ENCODE measurements around the gene GCN1.

The GCN1 gene

DNA sequence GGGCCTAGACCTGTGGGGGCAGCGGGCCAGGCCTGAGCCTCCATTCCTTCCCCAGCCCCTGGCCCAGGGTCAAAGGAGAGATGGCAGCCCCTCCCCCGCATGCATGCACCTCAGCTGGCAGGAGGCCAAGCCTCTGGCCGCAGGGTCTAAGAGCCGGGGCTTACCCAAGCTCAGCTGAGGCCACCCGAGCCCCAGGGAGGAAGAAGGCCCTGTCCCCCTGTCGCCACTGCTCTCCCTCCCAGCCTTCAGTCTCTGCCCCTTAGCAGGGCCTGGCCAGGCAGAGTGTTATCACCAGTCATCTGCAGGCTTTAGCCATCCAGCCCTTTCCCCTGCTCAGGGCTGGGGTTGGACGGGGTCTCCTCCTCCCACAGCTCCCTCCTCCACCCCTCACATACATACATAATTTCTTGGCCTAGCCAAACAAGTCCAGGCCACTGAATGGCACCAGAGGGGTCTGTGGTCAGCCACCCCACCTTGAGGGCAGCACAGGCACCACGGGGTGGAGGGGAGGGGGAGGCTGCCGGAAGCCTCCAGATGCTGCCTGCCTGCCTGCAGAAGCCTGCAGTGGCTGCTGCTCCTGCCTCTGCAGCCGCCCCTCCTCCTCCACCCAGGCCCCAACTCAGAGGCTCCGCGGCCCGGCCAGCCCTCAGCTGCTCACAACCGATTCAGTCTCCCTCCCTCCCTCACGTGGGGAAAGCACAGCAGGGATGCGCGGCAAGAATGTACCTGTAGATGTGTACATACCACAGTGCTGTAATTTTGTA is 100.7 kb downstream of the GCN1 start:
- Histone ChIP-seq H3K9ac (ENCODE audit: low read length) (no peak overlapping the region), H3K4me3 (ENCODE audit: low read length) (no peak overlapping the region), H3K36me3 (ENCODE audit: control insufficient read depth, insufficient read depth, low read length, severe bottlenecking) (peaks cover 42% of the 10 kb centered on the region), H3K4me1 (ENCODE audit: control insufficient read depth, insufficient read depth, low read length) (no peaks in the 10 kb centered on the region), H3K27me3 (replicated peaks; ENCODE audit: control insufficient read depth, insufficient read depth, low read length) (no peaks in the 10 kb centered on the region), H3K9me3 (ENCODE audit: control insufficient read depth, low read length) (no peaks in the 10 kb centered on the region)
- DNase-seq (ENCODE audit: low read depth) = no peak

DNA sequence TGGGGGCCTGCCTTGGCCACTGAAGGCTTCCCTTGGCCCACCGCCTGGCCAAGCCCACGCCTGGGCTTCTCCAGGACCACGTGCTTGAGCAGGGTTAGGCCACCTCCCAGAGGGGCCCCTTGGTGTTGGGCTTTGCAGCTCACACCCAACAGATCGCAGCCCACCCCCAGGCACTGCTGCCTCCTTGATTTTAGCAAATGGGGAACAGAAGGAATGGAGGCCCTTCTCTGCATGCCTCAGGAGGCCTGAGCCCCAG is 101.3 kb downstream of the GCN1 start:
- Histone ChIP-seq H3K27me3 (replicated peaks; ENCODE audit: control insufficient read depth, insufficient read depth, low read length) (no peaks in the 10 kb centered on the region), H3K4me1 (ENCODE audit: control insufficient read depth, insufficient read depth, low read length) (no peaks in the 10 kb centered on the region), H3K36me3 (ENCODE audit: control insufficient read depth, insufficient read depth, low read length, severe bottlenecking) (peaks cover 37% of the 10 kb centered on the region), H3K9me3 (ENCODE audit: control insufficient read depth, low read length) (no peaks in the 10 kb centered on the region), H3K4me3 (ENCODE audit: low read length) (no peak overlapping the region), H3K9ac (ENCODE audit: low read length) (no peak overlapping the region)
- DNase-seq (ENCODE audit: low read depth) = no peak

DNA sequence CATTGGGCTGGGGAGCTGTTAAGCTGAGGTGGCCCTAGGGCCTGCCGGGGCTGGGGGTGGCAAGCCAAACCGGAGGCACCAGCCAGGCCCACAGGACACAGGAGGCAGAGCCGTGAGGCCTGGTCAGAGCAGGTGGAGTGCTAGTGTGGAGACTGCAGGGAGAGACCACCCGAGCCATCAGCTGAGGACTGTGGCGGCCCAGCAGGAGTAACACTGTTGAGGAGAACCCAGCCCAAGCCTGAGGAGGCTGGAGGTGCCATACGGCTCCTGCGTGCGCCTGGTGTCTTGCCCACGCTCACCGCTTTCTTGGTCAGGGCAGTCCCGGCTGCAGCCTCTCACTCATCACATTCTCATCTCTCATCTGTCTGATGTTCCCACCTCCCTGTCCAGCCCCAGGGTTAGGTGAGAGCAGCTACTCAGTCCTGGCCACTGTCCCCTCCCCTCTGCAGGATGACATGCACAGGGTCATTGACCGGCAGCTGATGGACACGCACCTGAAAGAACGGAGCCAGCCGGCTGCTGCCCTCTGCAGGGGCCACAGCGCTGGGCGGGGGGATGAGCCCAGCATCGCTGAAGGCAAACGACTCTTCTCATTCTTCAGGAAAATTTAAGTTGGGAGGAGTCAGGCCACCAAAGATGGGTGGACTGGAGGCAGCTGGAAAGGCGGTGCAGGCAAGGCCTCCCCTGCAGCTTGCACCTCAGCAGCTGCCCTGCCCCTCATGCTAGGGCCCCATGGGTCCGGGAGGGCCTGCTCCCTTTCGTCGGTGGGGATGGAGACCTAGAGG is 101.8 kb downstream of the GCN1 start:
- no peak for DNase-seq (ENCODE audit: low read depth)
- H3K4me1 ChIP-seq (ENCODE audit: control insufficient read depth, insufficient read depth, low read length) = peaks cover under 1% of the 10 kb centered on the region
- no peak overlapping the region for H3K9ac ChIP-seq (ENCODE audit: low read length)
- H3K27me3 ChIP-seq (replicated peaks; ENCODE audit: control insufficient read depth, insufficient read depth, low read length) = no peaks in the 10 kb centered on the region
- H3K4me3 ChIP-seq (ENCODE audit: low read length) = no peak overlapping the region
- no peaks in the 10 kb centered on the region for H3K9me3 ChIP-seq (ENCODE audit: control insufficient read depth, low read length)
- H3K36me3 ChIP-seq (ENCODE audit: control insufficient read depth, insufficient read depth, low read length, severe bottlenecking) = peaks cover 34% of the 10 kb centered on the region

DNA sequence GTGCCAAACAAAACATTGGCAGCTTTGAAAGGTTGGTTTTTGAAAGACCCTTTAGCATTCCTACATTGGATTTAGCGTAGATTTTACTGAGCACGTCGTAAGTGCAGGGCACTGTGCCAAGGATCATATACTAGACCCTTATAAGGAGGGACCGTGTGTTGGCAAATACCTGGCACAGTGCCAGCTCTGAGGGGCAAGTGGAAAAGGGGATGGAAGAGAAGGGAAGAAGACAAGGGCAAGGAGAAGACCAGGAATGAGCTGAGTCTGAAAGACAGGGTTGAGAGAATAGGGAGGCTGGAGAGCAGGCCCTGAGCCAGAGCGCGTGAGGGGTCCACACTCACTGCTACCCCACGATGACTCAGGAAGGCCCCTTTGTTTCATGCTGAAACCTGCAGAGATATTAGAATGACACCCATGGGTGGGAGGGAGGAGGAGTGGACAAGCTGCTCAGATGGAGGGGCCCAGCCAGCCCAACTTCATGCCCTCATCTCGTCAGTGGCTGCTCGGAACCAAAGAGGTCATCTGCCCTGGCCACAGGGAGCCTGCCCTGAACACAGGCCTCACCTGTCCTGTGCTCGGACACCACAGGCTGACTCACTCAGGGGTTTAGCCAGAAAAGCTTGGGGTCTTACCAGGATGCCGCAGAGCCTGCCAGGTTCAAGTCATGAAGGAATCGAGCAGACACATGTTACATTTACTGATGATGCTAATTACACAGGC is 103.0 kb downstream of the GCN1 start:
- Histone ChIP-seq H3K9me3 (ENCODE audit: control insufficient read depth, low read length) (no peaks in the 10 kb centered on the region), H3K4me1 (ENCODE audit: control insufficient read depth, insufficient read depth, low read length) (peaks cover 7% of the 10 kb centered on the region), H3K27me3 (replicated peaks; ENCODE audit: control insufficient read depth, insufficient read depth, low read length) (no peaks in the 10 kb centered on the region), H3K9ac (ENCODE audit: low read length) (no peak overlapping the region), H3K36me3 (ENCODE audit: control insufficient read depth, insufficient read depth, low read length, severe bottlenecking) (peaks cover 22% of the 10 kb centered on the region), H3K4me3 (ENCODE audit: low read length) (no peak overlapping the region)
- peak; percentile 22 for DNase-seq (ENCODE audit: low read depth)

DNA sequence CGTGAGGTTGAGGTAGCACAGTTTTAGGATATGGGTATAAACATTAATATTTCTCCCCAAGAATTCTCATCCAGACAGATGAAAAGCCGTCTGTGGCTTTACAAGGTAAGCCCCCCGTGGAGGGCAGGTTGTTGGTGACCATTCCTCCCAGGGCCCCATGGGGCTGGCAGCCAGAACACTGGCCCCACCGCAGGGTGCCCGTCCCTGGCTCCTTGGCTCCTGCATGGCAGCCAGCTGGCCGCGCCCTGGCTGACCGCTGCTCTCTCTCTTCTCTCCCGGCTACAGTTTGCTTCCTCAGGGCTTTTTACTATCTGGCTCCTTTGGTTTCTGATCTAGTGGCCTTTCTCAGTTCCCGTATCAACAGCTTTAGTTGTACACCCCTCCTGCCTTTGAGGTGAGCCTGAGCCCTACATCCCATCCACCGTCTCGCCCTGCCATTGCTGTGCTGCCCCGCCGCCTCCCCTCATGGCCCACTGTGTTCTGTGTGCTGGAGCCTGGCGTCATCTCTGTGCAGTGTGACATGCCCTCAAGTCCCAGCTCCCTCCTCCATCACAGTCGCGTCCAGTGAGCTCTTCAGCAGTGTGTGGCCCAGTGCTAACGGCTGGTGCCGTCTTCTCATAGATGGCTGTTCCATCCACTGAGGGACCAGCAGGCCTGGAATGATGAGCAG is 103.8 kb downstream of the GCN1 start:
- Histone ChIP-seq H3K9ac (ENCODE audit: low read length) (no peak overlapping the region), H3K27me3 (replicated peaks; ENCODE audit: control insufficient read depth, insufficient read depth, low read length) (no peaks in the 10 kb centered on the region), H3K4me3 (ENCODE audit: low read length) (no peak overlapping the region), H3K9me3 (ENCODE audit: control insufficient read depth, low read length) (no peaks in the 10 kb centered on the region), H3K36me3 (ENCODE audit: control insufficient read depth, insufficient read depth, low read length, severe bottlenecking) (peaks cover 14% of the 10 kb centered on the region), H3K4me1 (ENCODE audit: control insufficient read depth, insufficient read depth, low read length) (peaks cover 9% of the 10 kb centered on the region)
- DNase-seq (ENCODE audit: low read depth) = no peak

DNA sequence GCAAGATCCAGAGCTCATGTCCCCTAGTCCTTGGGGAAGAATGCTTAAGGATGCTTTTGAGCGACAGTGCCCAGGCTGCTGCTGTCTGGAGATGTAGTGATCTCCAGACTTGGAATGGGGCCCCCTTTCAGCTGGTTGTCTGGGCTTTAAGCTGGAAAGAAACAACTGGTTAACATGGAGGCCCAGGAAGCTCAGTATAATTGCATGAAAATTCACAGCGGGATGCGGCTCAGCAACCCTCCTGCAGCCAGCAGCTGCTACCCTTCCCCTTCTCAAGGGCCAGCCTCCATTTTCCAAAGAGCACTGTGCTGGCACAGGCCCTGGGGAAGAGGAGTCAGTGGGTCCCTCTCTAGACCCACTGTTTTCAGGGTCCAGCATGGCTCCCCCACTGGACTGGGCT is 104.3 kb downstream of the GCN1 start:
- DNase-seq (ENCODE audit: low read depth) = no peak
- peaks cover 12% of the 10 kb centered on the region for H3K36me3 ChIP-seq (ENCODE audit: control insufficient read depth, insufficient read depth, low read length, severe bottlenecking)
- H3K27me3 ChIP-seq (replicated peaks; ENCODE audit: control insufficient read depth, insufficient read depth, low read length) = no peaks in the 10 kb centered on the region
- H3K9ac ChIP-seq (ENCODE audit: low read length) = no peak overlapping the region
- H3K4me3 ChIP-seq (ENCODE audit: low read length) = no peak overlapping the region
- no peaks in the 10 kb centered on the region for H3K9me3 ChIP-seq (ENCODE audit: control insufficient read depth, low read length)
- peaks cover 9% of the 10 kb centered on the region for H3K4me1 ChIP-seq (ENCODE audit: control insufficient read depth, insufficient read depth, low read length)

DNA sequence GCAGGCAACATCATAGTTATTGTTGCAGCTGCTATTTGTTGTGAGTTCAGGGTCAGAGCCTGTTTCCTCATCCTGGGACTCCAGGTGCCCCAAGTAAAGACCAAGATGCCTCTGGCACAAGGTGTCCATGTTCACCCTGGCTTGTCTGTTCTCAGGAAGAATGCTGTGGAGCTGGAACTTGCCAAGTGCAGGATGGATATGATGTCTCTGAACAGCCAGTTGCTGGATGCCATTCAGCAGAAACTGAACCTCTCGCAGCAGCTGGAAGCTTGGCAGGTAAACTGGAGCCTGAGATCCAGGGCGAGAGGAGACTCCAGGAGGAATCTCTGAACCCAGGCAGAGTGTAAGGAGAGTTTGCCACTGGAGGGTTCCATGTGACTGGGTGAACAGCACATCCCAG is 104.7 kb downstream of the GCN1 start:
- no peak for DNase-seq (ENCODE audit: low read depth)
- H3K36me3 ChIP-seq (ENCODE audit: control insufficient read depth, insufficient read depth, low read length, severe bottlenecking) = peaks cover 9% of the 10 kb centered on the region
- peaks cover 9% of the 10 kb centered on the region for H3K4me1 ChIP-seq (ENCODE audit: control insufficient read depth, insufficient read depth, low read length)
- no peaks in the 10 kb centered on the region for H3K27me3 ChIP-seq (replicated peaks; ENCODE audit: control insufficient read depth, insufficient read depth, low read length)
- no peaks in the 10 kb centered on the region for H3K9me3 ChIP-seq (ENCODE audit: control insufficient read depth, low read length)
- H3K4me3 ChIP-seq (ENCODE audit: low read length) = no peak overlapping the region
- H3K9ac ChIP-seq (ENCODE audit: low read length) = no peak overlapping the region

DNA sequence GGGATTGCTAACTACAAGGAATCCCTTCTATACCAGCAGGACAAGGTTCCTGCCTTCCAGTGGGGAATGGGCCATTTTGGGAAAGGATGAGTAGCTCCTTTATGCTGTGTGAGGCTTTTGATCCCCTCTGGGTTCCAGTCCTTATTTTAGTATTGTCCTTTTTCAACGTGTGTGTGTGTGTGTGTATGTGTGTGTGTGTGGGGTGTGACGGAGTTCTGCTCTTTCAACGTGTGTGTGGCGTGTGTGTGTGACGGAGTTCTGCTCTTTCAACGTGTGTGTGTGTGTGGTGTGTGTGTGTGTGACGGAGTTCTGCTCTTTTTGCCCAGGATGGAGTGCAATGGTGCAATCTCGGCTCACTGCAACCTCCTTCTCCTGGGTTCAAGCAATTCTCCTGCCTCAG is 105.4 kb downstream of the GCN1 start:
- Histone ChIP-seq H3K36me3 (ENCODE audit: control insufficient read depth, insufficient read depth, low read length, severe bottlenecking) (peaks cover 4% of the 10 kb centered on the region), H3K9ac (ENCODE audit: low read length) (no peak overlapping the region), H3K27me3 (replicated peaks; ENCODE audit: control insufficient read depth, insufficient read depth, low read length) (no peaks in the 10 kb centered on the region), H3K4me3 (ENCODE audit: low read length) (no peak overlapping the region), H3K4me1 (ENCODE audit: control insufficient read depth, insufficient read depth, low read length) (peaks cover 9% of the 10 kb centered on the region), H3K9me3 (ENCODE audit: control insufficient read depth, low read length) (no peaks in the 10 kb centered on the region)
- no peak for DNase-seq (ENCODE audit: low read depth)

DNA sequence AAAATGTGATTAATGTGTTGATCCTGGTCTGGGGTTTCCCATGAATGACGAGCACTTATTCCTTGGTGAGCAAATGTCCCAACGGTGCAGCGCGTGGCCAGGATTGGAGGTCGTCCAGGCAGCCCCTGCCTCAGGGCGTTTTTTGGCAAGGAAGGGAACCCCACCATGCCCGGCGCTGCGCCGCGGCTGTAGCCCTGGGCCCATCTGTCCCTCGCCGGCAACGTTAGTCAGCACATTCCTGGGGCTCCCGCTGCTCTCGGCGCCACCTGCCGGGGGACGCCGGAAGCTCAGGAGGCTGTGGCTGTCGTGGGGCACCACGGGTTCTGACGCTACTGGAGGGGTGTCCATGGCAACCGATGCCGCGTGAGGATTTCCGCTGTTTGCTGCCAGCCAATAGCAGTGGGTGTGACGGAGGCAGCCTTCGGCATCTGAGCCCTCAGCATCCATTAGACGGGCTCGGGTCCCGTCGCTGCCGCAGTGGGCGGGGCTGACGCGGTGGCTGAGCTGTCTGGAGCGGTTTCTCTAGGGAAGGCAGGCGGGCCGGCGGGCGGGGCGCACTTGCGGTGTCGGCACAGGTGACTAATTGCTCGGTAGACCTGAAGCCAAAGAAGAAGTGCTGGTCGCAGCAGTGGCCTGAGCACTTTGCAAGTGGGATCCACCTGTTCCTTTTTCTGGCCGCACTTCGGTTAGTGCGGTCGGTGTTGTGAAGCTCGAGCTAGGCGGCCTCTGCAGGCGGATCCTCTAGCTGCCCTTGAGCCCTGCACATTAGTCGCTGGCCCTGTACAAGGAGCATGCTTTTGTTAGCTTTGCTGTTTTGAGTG is 107.5 kb downstream of the GCN1 start:
- Histone ChIP-seq H3K4me3 (ENCODE audit: low read length) (peak overlapping the region; percentile 75), H3K9ac (ENCODE audit: low read length) (peak overlapping the region; percentile 83), H3K4me1 (ENCODE audit: control insufficient read depth, insufficient read depth, low read length) (peaks cover 9% of the 10 kb centered on the region), H3K9me3 (ENCODE audit: control insufficient read depth, low read length) (no peaks in the 10 kb centered on the region), H3K27me3 (replicated peaks; ENCODE audit: control insufficient read depth, insufficient read depth, low read length) (no peaks in the 10 kb centered on the region), H3K36me3 (ENCODE audit: control insufficient read depth, insufficient read depth, low read length, severe bottlenecking) (peaks cover 4% of the 10 kb centered on the region)
- DNase-seq (ENCODE audit: low read depth) = peak; percentile 99

DNA sequence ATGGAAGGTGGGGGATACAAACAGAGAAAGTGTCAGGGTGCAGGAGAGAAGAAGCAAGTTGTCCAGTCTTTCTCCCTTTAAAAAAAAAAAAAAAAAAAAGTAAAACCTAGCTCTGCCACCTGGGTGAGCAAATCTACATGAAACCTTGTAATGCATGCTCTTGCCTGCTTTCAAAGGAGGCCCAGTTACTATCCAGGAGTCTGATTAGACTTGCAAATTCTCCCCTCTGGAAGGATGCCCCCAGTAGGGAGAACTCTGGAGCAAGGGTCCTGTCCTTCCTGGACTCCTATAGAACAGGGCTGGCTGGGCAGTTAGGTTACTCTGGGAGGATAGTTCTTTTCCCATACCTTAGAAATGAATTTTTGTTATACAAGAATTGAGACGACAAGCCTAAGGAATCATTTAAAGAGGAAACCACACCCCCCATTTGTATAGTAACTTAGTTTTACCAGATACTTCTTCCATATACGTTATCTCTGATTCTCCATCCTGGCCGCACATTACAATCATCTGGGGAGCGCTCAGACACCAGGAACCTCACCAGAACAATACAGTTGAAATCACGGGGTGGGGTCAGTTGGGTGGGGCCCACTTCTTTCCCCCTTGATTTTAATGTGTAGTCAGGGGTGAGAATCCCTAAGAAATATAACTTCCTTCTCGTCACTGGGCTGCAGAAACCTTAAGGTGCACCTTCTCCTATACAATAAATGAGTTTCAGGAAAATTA is 108.4 kb downstream of the GCN1 start:
- Histone ChIP-seq H3K4me3 (ENCODE audit: low read length) (peak overlapping the region; percentile 75), H3K9me3 (ENCODE audit: control insufficient read depth, low read length) (no peaks in the 10 kb centered on the region), H3K9ac (ENCODE audit: low read length) (peak overlapping the region; percentile 83), H3K27me3 (replicated peaks; ENCODE audit: control insufficient read depth, insufficient read depth, low read length) (no peaks in the 10 kb centered on the region), H3K4me1 (ENCODE audit: control insufficient read depth, insufficient read depth, low read length) (peaks cover 9% of the 10 kb centered on the region), H3K36me3 (ENCODE audit: control insufficient read depth, insufficient read depth, low read length, severe bottlenecking) (no peaks in the 10 kb centered on the region)
- DNase-seq (ENCODE audit: low read depth) = no peak
